Activated T-cell treated with anti-CD3 and anti-CD28 coated beads, Interleukin-2, amount 50 U/mL, for 48 hours (primary cell): ENCODE measurements around the gene LCN1.

Experiments
- DNase-seq, 2 experiments: peaks; one replicate each; pipeline ENCODE4 v3.0.0-alpha.2; 2020

LCN1 gene

GRCh38 chr9:135489188-135489906, 31.9 kb upstream of the LCN1 start:
- DNase-seq: no peak

- no peak for DNase-seq
These were observed 30.9 kb upstream of the LCN1 start for GRCh38 chr9:135490166-135490870.

GRCh38 chr9:135490980-135491464, 30.2 kb upstream of the LCN1 start:
- DNase-seq: no peak

GRCh38 chr9:135491764-135492163, 29.5 kb upstream of the LCN1 start:
- no peak for DNase-seq

GRCh38 chr9:135492886-135493669, 28.2 kb upstream of the LCN1 start:
- no peak for DNase-seq

GRCh38 chr9:135494791-135495559, 26.3 kb upstream of the LCN1 start:
- no peak for DNase-seq

- no peak for DNase-seq
These were observed 22.7 kb upstream of the LCN1 start for GRCh38 chr9:135498381-135499126.

- peak; percentile 91 for DNase-seq
These were observed 21.7 kb upstream of the LCN1 start for GRCh38 chr9:135499326-135500070.

GRCh38 chr9:135500071-135500524, 21.1 kb upstream of the LCN1 start:
- DNase-seq: no peak

GRCh38 chr9:135500525-135501260, 20.5 kb upstream of the LCN1 start, which contains the start of gene MRPS2:
Gene MRPS2 (plus strand): TSS chr9:135500682. CDS start chr9:135500711, 29 bp downstream.
- DNase-seq: peak; percentile 86 to 90

- DNase-seq: no peak
These were observed 19.7 kb upstream of the LCN1 start for GRCh38 chr9:135501261-135502167.

- DNase-seq: no peak
These were observed 18.9 kb upstream of the LCN1 start for GRCh38 chr9:135502168-135502872.

- DNase-seq: no peak
These were observed 18.3 kb upstream of the LCN1 start for GRCh38 chr9:135502873-135503321.

- no peak for DNase-seq
These were observed 17.6 kb upstream of the LCN1 start for GRCh38 chr9:135503371-135504261.

GRCh38 chr9:135504262-135505243, 16.7 kb upstream of the LCN1 start:
- peak; percentile 64 to 72 for DNase-seq
